Heart left ventricle (tissue), 16 donors: ENCODE results near the gene PLXNC1. TPM values are rescaled to one million over a fixed set of nuclear protein-coding genes. Genes with fewer than 3 reads are reported as not detected.
A peak's percentile ranks its signal among the peaks of the same experiment; 100 is the strongest.

Source experiments
- ATAC-seq, 4 donors: fragments of 200-7000 bp; cut with Tn5 transposase; one replicate each; pipeline ENCODE4 v1.9.1; 2020 to 2022; ENCODE audit warnings: moderate library complexity in 4 of 4, mild to moderate bottlenecking in 3 of 4, moderate number of reproducible peaks in 1 of 4
- DNase-seq, 5 donors: peaks; one replicate each; pipeline ENCODE4 v3.0.0-alpha.2; 2020
- H3K27ac ChIP-seq, 12 donors: fragments of 200-600 bp; sonication (generic) in 4 of 12; one replicate each; pipeline versions ENCODE4 v1.5.0 to v1.8.0; 2016 to 2022; ENCODE audit warnings: mild to moderate bottlenecking in 2 of 12
- H3K27me3 ChIP-seq, 9 donors: fragments of 200-600 bp; sonication (generic) in 2 of 9; one replicate each; pipeline versions ENCODE4 v1.5.1 to v1.8.0; 2016 to 2022; ENCODE audit warnings: mild to moderate bottlenecking in 3 of 9
- H3K36me3 ChIP-seq, 9 donors: fragments of 200-600 bp; sonication (generic) in 2 of 9; one replicate each; pipeline versions ENCODE4 v1.5.0 to v1.8.0; 2018 to 2022; ENCODE audit warnings: mild to moderate bottlenecking in 2 of 9
- H3K4me1 ChIP-seq, 12 donors: fragments of 200-600 bp; sonication (generic) in 4 of 12; one replicate each; pipeline versions ENCODE4 v1.5.0 to v1.8.0; 2016 to 2022; ENCODE audit warnings: mild to moderate bottlenecking in 3 of 12
- H3K4me3 ChIP-seq, 12 donors: fragments of 200-600 bp; sonication (generic) in 4 of 12; one replicate each; pipeline versions ENCODE4 v1.5.0 to v1.8.0; 2017 to 2022; ENCODE audit warnings: mild to moderate bottlenecking in 9 of 12, moderate library complexity in 4 of 12
- H3K9me3 ChIP-seq, 12 donors: fragments of 200-600 bp; sonication (generic) in 4 of 12; one replicate each; pipeline versions ENCODE4 v1.5.0 to v1.8.0; 2016 to 2022; ENCODE audit warnings: mild to moderate bottlenecking in 1 of 12
- CTCF ChIP-seq, 12 donors: fragments of 200-600 bp; sonication (generic) in 4 of 12; IDR thresholded peaks; one replicate each; pipeline versions ENCODE4 v1.5.0 to v1.8.0; 2018 to 2022; ENCODE audit warnings: antibody characterized with exemption in 12 of 12, mild to moderate bottlenecking in 5 of 12
- POLR2A ChIP-seq, 2 donors: fragments of 450-650 bp; IDR thresholded peaks; one replicate each; pipeline ENCODE4 v1.6.1; 2017; ENCODE audit warnings: antibody characterized with exemption in 2 of 2, mild to moderate bottlenecking in 2 of 2, moderate library complexity in 2 of 2
- WGBS, 4 donors: extraction: QIAGEN DNeasy Blood & Tissue Kit in 2 of 4; methylation state at CpG; one replicate each; pipeline versions ENCODE4 v1.1.5 to v1.1.7; 2013 to 2018; 5-methylcytosine and 5-hydroxymethylcytosine counted together
- intact Hi-C, 10 donors: fragments of 100-400 bp; cut with DNase I; formaldehyde crosslinking; loops; one replicate each; pipeline versions ENCODE4 v1.11.1 to v1.14.2; 2022
- polyA plus RNA-seq, 2 donors: library from polyadenylated mRNA; stranded (reverse); fragments of 200-250 nt; gene quantifications; one replicate each; pipeline ENCODE4 v1.2.3, GENCODE V29; 2013
- total RNA-seq, 9 donors: library from RNA; depleted of rRNA in 2 of 9; stranded (reverse); fragments of >200 nt in 2 of 9; fragmentation: NEBNext Ultra II Directional in 3 of 9; extraction: Animal tissue kit (Norgen Biotek cat#: 25700) in 3 of 9; gene quantifications; one replicate each; pipeline versions ENCODE4 v1.1.0 to v1.2.4, GENCODE V29; 2016 to 2023
- donor health status: ischemic (EF 13 %, LVEDD 7.1; RV severe dilation, severe dysfunction).
- donor health status: healthy with polysubstance abuse.
- donor health status: DM: no; HTN: yes; CAD: no.
- donor health status: DM: no; HTN: no; CAD: no.
- donor health status: ischemic (EF 25% LVEDD 6.9; RV normal size, moderate dysfunction).
- donor health status: ischemic (EF 25% LVEDD 5.7; RV mildly dilated, moderate dysfunction).
- donor health status: healthy.
- donor health status: DM: yes; HTN: yes; CAD: no.
- donor health status: ischemic (EF 35%, LVEDD 5.7; RV mildly dilated, moderate dysfunction).
- donor health status: nonischemic (EF 11% LVEDD 7.7; RV severe dilation, severe dysfunction).
- donor health status: DM: yes; HTN: yes; CAD: no.
- donor health status: PGD.
- donor health status: ischemic (EF 29% LVEDD 5.4; RV normal size, mild dysfunction).
- donor health status: nonischemic (EF 23%, LVEDD 6.1; RV moderate dilation, normal function).

PLXNC1 gene
- total and polyA plus RNA-seq, 11 donors = 0.84 to 18.4 (median 3.1) TPM

- TF ChIP-seq CTCF (IDR thresholded peaks at IDR 0.05) (no peak), POLR2A (IDR thresholded peaks at IDR 0.05) (no peak)
- Histone ChIP-seq H3K4me3 (no peak overlapping the region), H3K36me3 (peaks cover 0 to 34% (median 0%) of the 10 kb centered on the region in 9 donors), H3K27ac (no peak overlapping the region), H3K27me3 (no peaks in the 10 kb centered on the region), H3K4me1 (peaks cover 0 to 14% (median 0%) of the 10 kb centered on the region in 12 donors), H3K9me3 (no peaks in the 10 kb centered on the region)
- peak in 2 of 4 donors; percentile 46 to 73 for ATAC-seq
- DNase-seq = peak in 1 of 5 donors; percentile 45
- intact Hi-C loops = no loop called here
- WGBS, 4 donors = 71 to 84% (median 77%) methylated on average over 9 of the region's 9 CpGs
These were observed 129.1 kb downstream of the PLXNC1 start for GRCh38 chr12:94277426-94278000.

GRCh38 chr12:94280063-94280462 lies 131.7 kb downstream of the PLXNC1 start:
- Histone ChIP-seq H3K4me1 (peaks cover 0 to 26% (median 2%) of the 10 kb centered on the region in 12 donors), H3K27ac (no peak overlapping the region), H3K9me3 (no peaks in the 10 kb centered on the region), H3K36me3 (peaks cover 0 to 44% (median 0%) of the 10 kb centered on the region in 9 donors), H3K27me3 (no peaks in the 10 kb centered on the region), H3K4me3 (no peak overlapping the region)
- 87 to 96% (median 93%) methylated on average over 7 of the region's 7 CpGs for WGBS, 4 donors
- intact Hi-C loops = loop anchor here in 1 of 10 donors (10.0 kb wide), 1 partner anchor 135 kb away; the partner anchor contains the start of gene PLXNC1
- DNase-seq (no peak), ATAC-seq (no peak)
- TF ChIP-seq POLR2A (IDR thresholded peaks at IDR 0.05) (no peak), CTCF (IDR thresholded peaks at IDR 0.05) (no peak)

GRCh38 chr12:94282675-94283074 lies 134.3 kb downstream of the PLXNC1 start:
- Histone ChIP-seq H3K4me1 (peaks cover 0 to 23% (median under 1%) of the 10 kb centered on the region in 12 donors), H3K4me3 (no peak overlapping the region), H3K9me3 (no peaks in the 10 kb centered on the region), H3K27ac (peak overlapping the region in 4 of 12 donors; percentile 3 to 66 (median 10)), H3K36me3 (peaks cover 0 to 65% (median 0%) of the 10 kb centered on the region in 9 donors), H3K27me3 (no peaks in the 10 kb centered on the region)
- DNase-seq (no peak), ATAC-seq (peak; percentile 34 to 59 (median 40))
- intact Hi-C loops = loop anchor here in 1 of 10 donors (10.0 kb wide), 1 partner anchor 138 kb away; the partner anchor contains the start of gene PLXNC1
- TF ChIP-seq POLR2A (IDR thresholded peaks at IDR 0.05) = no peak
- TF ChIP-seq CTCF (IDR thresholded peaks at IDR 0.05) = no peak
- 58 to 64% (median 62%) methylated on average over 7 of the region's 7 CpGs for whole genome bisulfite sequencing, 4 donors

GRCh38 chr12:94284046-94284445 lies 135.7 kb downstream of the PLXNC1 start:
- 96 to 100% (median 99%) methylated on average over 1 of the region's 1 CpG for WGBS, 4 donors
- intact Hi-C loops = loop anchor here in 1 of 10 donors (10.0 kb wide), 1 partner anchor 139 kb away; the partner anchor contains the start of gene PLXNC1
- Histone ChIP-seq H3K4me3 (no peak overlapping the region), H3K4me1 (peaks cover 0 to 24% (median 6%) of the 10 kb centered on the region in 12 donors), H3K27me3 (no peaks in the 10 kb centered on the region), H3K36me3 (peaks cover 0 to 64% (median 0%) of the 10 kb centered on the region in 9 donors), H3K9me3 (no peaks in the 10 kb centered on the region), H3K27ac (no peak overlapping the region)
- no peak for DNase-seq
- TF ChIP-seq POLR2A (IDR thresholded peaks at IDR 0.05) (no peak), CTCF (IDR thresholded peaks at IDR 0.05) (no peak)
- ATAC-seq = no peak
